HEK293T (cell line): ENCODE data around the gene U2AF1L4.

ENCODE experiments used
- CTBP1 ChIP-seq: fragments of 450-650 bp; IDR thresholded peaks from 2 replicates; pipeline ENCODE4 v1.6.1; 2016; ENCODE audit warnings: borderline replicate concordance
- FOXA1 ChIP-seq: fragments of 450-650 bp; IDR thresholded peaks from 2 replicates; pipeline ENCODE4 v1.6.1; 2016; ENCODE audit warnings: mild to moderate bottlenecking
- FOXK2 ChIP-seq: fragments of 450-650 bp; IDR thresholded peaks from 2 replicates; pipeline ENCODE4 v1.6.1; 2016; ENCODE audit warnings: mild to moderate bottlenecking
- FOXM1 ChIP-seq: fragments of 450-650 bp; IDR thresholded peaks from 2 replicates; pipeline ENCODE4 v1.6.1; 2017; ENCODE audit warnings: mild to moderate bottlenecking, borderline replicate concordance
- HDGF ChIP-seq: fragments of 450-650 bp; IDR thresholded peaks from 2 replicates; pipeline ENCODE4 v1.6.1; 2017; ENCODE audit warnings: antibody characterized with exemption, borderline replicate concordance
- LEF1 ChIP-seq: fragments of 450-650 bp; IDR thresholded peaks from 2 replicates; pipeline ENCODE4 v1.6.1; 2017; ENCODE audit warnings: mild to moderate bottlenecking, borderline replicate concordance
- NFRKB ChIP-seq: fragments of 450-650 bp; IDR thresholded peaks from 2 replicates; pipeline ENCODE4 v1.6.1; 2016; ENCODE audit warnings: mild to moderate bottlenecking, moderate library complexity
- SP1 ChIP-seq: fragments of 450-650 bp; IDR thresholded peaks from 2 replicates; pipeline ENCODE4 v1.6.1; 2017
- ZNF384 ChIP-seq: fragments of 450-650 bp; IDR thresholded peaks from 2 replicates; pipeline ENCODE4 v1.6.1; 2016
- TF ChIP-seq, protein P1 (sequence below): fragments of 450-650 bp; IDR thresholded peaks from 2 replicates; pipeline ENCODE4 v1.6.1; 2016

DNA sequence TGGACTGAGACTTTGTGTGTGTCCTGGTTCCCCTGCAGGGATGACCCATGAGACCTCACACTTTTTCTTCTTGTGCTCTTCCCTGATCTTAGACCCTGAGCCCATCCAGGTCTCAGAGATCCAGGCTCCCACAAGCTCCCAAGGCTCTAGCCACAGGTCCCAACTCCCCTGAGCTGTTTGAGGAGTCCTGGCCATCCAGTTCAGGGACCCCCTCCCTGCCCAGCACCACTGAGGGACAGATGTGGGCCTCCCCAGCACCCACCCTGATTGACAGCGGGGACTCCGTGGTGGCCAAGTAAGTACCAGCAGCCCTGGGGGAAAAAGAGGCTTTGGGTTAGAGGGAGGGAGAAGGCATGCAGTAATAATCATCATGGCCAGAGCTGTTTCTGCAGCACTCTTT, 14.5 kb upstream of the U2AF1L4 start:
- TF ChIP-seq FOXK2, result no peak
- no peak for TF ChIP-seq SP1
- TF ChIP-seq, protein P1, sequence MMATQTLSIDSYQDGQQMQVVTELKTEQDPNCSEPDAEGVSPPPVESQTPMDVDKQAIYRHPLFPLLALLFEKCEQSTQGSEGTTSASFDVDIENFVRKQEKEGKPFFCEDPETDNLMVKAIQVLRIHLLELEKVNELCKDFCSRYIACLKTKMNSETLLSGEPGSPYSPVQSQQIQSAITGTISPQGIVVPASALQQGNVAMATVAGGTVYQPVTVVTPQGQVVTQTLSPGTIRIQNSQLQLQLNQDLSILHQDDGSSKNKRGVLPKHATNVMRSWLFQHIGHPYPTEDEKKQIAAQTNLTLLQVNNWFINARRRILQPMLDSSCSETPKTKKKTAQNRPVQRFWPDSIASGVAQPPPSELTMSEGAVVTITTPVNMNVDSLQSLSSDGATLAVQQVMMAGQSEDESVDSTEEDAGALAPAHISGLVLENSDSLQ, result no peak
- TF ChIP-seq FOXA1, result no peak
- TF ChIP-seq NFRKB, result no peak
- TF ChIP-seq LEF1, result no peak
- TF ChIP-seq ZNF384, result no peak
- no peak for TF ChIP-seq FOXM1
- no peak for TF ChIP-seq HDGF
- no peak for TF ChIP-seq CTBP1
